ENCODE measurements around the gene ATP2C2.
"Not testable (repeated sequence)": the region's sequence is repeated elsewhere in the genome, so short reads cannot be mapped to it uniquely, and the experiment has no call there.

ATP2C2 gene

GRCh38 chr16:84386047-84386446 lies 17.7 kb downstream of the ATP2C2 start:
- TF ChIP-seq POLR2A (IDR thresholded peaks at IDR 0.05; ENCODE audit: low read depth, low read length), result no peak
- DNase-seq (ENCODE audit: insufficient read length, low spot score) (no peak), FAIRE-seq (no peak)

DNA sequence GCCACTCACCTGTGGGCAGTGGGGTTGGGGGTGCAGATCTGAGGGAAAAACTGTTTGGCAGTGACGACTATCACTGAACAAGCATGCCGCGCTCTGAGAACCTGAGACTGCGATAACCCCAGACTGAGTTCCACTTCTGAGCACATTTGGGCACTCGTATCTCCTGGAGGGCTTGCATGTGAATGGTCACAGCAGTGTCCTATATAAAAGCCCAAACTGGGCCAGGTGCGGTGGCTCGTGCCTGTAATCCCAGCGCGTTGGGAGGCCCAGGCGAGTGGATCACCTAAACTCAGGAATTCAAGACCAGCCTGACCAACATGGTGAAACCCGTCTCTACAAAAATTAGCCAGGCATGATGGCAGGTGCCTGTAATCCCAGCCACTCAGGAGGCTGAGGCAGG lies 18.7 kb downstream of the ATP2C2 start:
- no peak for DNase-seq (ENCODE audit: insufficient read length, low spot score)
- FAIRE-seq, result no peak
- TF ChIP-seq POLR2A (IDR thresholded peaks at IDR 0.05; ENCODE audit: low read depth, low read length), result no peak

GRCh38 chr16:84390131-84390785 lies 21.9 kb downstream of the ATP2C2 start:
- TF ChIP-seq POLR2A (IDR thresholded peaks at IDR 0.05; ENCODE audit: low read depth, low read length), result no peak
- FAIRE-seq (no peak), DNase-seq (ENCODE audit: insufficient read length, low spot score) (no peak)

DNA sequence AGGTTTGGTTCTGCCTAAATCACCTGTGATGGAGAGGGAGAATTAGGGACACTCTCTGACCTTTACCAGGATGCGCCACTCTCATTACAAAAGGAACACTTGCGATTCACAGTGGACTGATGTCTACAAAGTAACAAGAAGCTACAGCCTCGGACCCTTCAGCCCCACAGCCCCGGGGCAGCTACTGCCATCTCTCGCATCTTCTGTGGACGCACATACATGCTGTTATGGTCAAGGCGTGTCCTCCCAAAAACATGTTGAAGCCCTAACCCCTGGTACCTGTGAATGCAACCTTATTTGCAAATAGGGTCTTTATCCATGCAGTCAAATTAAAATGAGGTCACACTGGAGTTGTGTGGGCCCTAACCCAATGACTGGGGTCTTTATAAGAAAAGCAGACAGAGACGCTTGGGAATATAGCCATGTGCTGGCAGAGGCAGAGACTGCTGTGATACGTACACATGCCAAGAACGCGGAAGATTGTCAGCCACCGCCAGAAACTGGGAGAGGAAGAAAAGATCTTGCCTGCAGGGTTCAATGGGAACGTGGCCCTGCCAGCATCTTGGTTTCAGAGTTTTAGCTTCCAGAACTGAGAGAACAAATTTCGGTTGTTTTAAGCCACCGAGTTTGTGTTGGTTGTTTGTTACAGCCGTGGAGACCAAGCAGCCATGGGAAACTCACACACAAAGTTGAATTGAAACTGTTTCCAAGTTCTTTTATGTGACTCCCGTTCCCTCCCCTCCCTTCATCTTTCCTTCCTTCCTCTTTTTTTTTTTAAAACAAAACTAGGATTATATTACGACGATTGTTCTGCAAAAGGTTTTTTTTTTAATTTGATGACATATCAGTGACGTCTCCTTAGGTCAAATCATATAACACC lies 23.1 kb downstream of the ATP2C2 start:
- DNase-seq (ENCODE audit: insufficient read length, low spot score) (no peak), FAIRE-seq (no peak)
- TF ChIP-seq POLR2A (IDR thresholded peaks at IDR 0.05; ENCODE audit: low read depth, low read length), result no peak

DNA sequence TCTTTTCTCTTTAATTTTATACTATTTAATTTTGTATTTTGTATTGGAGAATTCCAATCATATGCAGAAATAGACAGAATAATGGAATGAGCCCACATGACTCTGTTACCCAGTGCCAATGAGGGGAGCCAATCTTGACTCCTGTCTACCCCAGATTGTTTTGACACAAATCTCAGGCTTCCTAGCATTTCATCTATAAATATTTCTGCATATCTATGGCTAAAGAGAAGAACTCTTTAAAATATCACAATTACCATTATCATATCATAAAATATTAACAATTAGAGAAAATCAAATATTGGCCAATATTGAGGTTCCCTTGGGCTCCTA lies 23.7 kb downstream of the ATP2C2 start:
- no peak for TF ChIP-seq POLR2A (IDR thresholded peaks at IDR 0.05; ENCODE audit: low read depth, low read length)
- DNase-seq (ENCODE audit: insufficient read length, low spot score) (no peak), FAIRE-seq (no peak)

DNA sequence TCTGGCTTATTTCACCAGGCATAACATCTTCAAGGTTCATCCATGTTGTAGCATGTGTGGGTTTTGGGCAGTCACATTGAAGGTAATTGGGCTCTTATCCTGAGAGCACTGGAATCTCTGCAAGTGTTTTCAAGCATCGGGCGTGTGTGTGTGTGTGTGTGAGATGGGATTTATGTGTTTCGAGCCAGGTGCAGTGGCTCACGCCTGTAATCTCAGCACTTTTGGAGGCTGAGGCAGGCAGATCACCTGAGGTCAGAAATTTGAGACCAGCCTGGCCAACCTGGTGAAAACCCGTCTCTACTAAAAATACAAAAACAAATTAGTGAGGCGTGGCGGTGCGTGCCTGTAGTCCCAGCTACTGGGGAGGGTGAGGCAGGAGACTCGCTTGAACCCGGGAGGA lies 27.7 kb downstream of the ATP2C2 start:
- FAIRE-seq; DNase-seq (ENCODE audit: insufficient read length, low spot score): not testable (repeated sequence)

DNA sequence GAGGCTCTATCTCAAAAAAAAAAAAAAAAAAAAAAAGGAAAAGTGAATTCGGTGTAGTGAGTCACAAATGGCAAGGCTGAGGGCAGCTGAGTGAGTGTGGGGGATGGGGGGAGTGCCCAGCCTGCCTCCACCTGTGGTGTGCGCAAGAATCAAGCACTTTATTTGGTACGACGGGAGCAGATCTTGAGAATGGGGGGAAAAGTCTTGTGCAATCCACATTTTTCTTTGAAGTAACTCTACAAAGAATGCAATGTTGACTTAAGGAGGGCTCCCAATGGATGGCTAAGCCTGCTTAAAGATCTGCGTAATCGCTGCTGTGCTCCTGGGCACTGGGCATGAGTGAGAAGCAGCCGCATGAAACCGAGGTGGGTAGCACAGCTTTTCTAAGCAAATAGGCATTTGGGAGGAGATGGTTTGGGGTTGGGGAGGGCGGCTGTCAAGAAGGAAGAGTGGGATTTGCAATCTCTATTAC lies 28.2 kb downstream of the ATP2C2 start:
- DNase-seq (ENCODE audit: insufficient read length, low spot score) (no peak), FAIRE-seq (no peak)
- no peak for TF ChIP-seq POLR2A (IDR thresholded peaks at IDR 0.05; ENCODE audit: low read depth, low read length)

DNA sequence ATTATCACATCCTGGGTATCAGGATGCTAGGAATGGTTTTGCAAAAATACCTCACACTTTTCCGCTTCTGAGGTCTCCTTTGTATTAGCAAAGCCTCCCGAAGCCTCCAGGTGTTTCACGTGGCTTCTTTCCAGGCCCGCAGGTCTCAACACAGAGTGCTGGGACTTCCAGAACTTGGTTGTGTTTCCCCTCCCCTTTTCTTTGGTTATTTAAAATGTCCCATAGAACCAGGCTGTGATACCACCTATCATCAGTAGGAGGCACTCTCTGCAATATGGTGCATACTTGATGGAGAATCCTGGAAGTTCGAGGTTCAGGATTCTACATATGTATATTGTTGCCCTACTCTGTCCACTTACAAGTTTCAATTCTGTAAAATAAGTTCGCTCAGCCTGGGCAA lies 28.8 kb downstream of the ATP2C2 start:
- DNase-seq (ENCODE audit: insufficient read length, low spot score) (no peak), FAIRE-seq (no peak)
- TF ChIP-seq POLR2A (IDR thresholded peaks at IDR 0.05; ENCODE audit: low read depth, low read length), result no peak

- FAIRE-seq (no peak), DNase-seq (ENCODE audit: insufficient read length, low spot score) (no peak)
- no peak for TF ChIP-seq POLR2A (IDR thresholded peaks at IDR 0.05; ENCODE audit: low read depth, low read length)
These were observed 30.4 kb downstream of the ATP2C2 start for GRCh38 chr16:84398701-84399100.

DNA sequence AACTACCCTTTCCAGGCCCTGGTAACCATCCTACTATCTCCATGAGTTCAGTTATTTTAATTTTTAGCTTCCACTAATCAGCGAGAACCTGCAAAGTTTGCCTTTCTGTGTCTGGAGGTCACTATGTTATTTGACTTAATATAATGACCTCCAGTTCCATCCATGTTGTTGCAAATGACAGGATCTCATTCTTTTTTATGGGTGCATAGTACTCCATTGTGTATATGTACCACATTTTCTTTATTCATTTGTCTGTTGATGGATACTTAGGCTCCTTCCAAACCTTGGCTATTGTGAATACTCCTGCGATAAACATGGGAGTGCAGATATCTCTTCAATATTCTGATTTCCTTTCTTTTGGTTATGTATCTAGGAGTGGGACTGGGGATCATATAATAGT lies 31.6 kb downstream of the ATP2C2 start:
- not testable (repeated sequence) for FAIRE-seq; DNase-seq (ENCODE audit: insufficient read length, low spot score)

- FAIRE-seq; DNase-seq (ENCODE audit: insufficient read length, low spot score): not testable (repeated sequence)
These were observed 35.1 kb downstream of the ATP2C2 start for GRCh38 chr16:84403435-84403834.

- FAIRE-seq, result no peak
- no peak for DNase-seq (ENCODE audit: insufficient read length, low spot score)
- TF ChIP-seq POLR2A (IDR thresholded peaks at IDR 0.05; ENCODE audit: low read depth, low read length), result no peak
These were observed 36.0 kb downstream of the ATP2C2 start for GRCh38 chr16:84404324-84404723.

- no peak for FAIRE-seq
- DNase-seq (ENCODE audit: insufficient read length, low spot score), result no peak
- TF ChIP-seq POLR2A (IDR thresholded peaks at IDR 0.05; ENCODE audit: low read depth, low read length), result no peak
These were observed 36.8 kb downstream of the ATP2C2 start for GRCh38 chr16:84404936-84405639.

Measured in H54 (cell line).